ENCODE measurements around the gene PRSS16.
"Not testable (repeated sequence)": the region's sequence is repeated elsewhere in the genome, so short reads cannot be mapped to it uniquely, and the experiment has no call there.

The PRSS16 gene

DNA sequence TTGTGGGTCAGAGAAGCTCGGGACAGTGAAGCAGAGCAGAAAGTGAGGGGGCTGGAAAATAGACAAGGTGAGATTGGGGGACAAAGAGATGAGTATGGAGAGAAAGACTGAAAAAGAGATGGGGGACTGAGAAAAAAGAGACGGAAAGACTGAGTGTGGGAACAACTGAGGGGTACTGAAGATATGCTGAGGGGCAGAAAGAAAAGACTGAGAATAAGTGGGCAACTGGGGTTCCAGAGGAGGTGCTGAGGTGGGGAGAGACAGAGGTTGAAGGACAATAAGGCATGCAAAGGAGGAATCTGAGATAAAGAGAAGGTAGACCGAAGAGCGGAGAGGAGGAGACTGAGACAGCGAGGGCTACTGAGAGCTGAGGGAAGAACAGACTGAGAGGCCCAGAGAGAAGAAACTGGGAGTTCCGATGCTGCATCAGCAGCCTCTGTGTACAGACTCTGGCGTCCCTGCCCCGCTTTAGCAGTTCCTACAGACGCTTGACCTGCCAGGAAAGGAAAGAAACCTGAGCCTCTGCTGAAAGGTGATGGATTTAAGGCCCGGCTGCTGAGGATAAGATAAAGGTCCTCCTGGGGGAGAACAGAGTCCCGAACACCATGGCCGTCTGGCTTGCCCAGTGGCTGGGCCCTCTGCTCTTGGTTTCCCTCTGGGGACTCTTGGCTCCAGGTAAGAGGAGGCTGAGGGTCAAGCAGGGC lies at the start of gene PRSS16:
Gene PRSS16 (plus strand): TSS at position 569 of the 704 bp plus-strand sequence. CDS start 37 bp downstream, at position 606.
- Mint-ChIP-seq H3K27ac (no peak within 1 kb of the TSS), H3K4me1 (ENCODE audit: low read depth) (peaks cover 2% of the 10 kb centered on the region), H3K9me3 (no peaks in the 10 kb centered on the region), H3K36me3 (ENCODE audit: low read depth) (no peaks in the 10 kb centered on the region), H3K4me3 (no peak within 1 kb of the TSS), H3K27me3 (ENCODE audit: low read depth) (peaks cover 40% of the 10 kb centered on the region)

DNA sequence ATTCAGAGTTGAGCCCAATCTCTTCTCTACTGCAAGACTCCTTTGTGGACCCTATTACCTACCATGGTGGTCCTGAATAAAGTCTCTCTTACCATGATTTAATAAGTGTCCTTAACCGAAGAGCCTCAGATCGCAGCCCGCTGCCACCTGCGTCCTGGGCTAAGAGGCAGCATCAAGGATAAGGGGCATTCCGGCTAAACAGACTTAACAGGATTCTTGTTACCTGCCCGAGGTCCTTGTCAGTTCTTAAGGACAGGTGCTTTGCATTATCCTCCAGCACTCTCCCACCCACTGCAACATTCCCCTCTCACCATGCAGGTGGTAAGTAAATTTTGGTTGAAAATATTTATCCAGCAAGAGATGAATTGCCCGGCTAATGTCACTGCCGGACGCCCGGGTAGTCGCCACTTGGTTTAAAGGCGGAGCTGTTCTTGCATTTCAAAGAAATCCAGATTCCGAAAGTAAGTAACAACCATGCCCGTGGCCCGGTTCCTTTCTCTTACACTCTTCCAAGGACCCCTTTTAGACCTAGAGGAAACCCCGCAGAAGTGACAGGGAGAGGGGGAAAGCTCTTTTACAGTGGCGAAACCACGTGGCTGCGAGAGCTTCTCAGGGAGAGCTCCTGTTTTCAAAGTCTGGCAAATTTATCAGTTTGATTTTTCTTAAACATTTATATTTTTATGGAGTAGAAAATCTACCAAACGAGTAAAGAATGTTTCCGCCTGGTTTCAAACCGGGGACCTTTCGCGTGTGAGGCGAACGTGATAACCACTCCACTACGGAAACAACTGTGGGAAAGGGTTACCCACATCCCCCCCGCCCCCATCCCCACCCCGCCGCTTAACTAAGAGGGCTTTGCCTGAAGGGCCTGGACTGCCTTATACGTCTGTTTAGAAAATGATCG lies 41.9 kb upstream of the PRSS16 start:
- Mint-ChIP-seq H3K4me3 (peak overlapping the region; percentile 57), H3K27me3 (ENCODE audit: low read depth) (peaks cover 31% of the 10 kb centered on the region), H3K9me3 (peaks cover 3% of the 10 kb centered on the region), H3K4me1 (ENCODE audit: low read depth) (peaks cover 15% of the 10 kb centered on the region), H3K27ac (no peak overlapping the region), H3K36me3 (ENCODE audit: low read depth) (no peaks in the 10 kb centered on the region)

- H3K27me3 Mint-ChIP-seq (ENCODE audit: low read depth) = peaks cover 31% of the 10 kb centered on the region
- H3K36me3 Mint-ChIP-seq (ENCODE audit: low read depth) = no peaks in the 10 kb centered on the region
- H3K9me3 Mint-ChIP-seq = peaks cover 3% of the 10 kb centered on the region
- no peak overlapping the region for H3K27ac Mint-ChIP-seq
- no peak overlapping the region for H3K4me3 Mint-ChIP-seq
- H3K4me1 Mint-ChIP-seq (ENCODE audit: low read depth) = peaks cover 16% of the 10 kb centered on the region
Observed at GRCh38 chr6:27206806-27207205, 40.7 kb upstream of the PRSS16 start.

GRCh38 chr6:27208042-27208441 lies 39.5 kb upstream of the PRSS16 start:
- Mint-ChIP-seq H3K27me3 (ENCODE audit: low read depth) (peaks cover 27% of the 10 kb centered on the region), H3K36me3 (ENCODE audit: low read depth) (no peaks in the 10 kb centered on the region), H3K9me3 (peaks cover 3% of the 10 kb centered on the region), H3K27ac (no peak overlapping the region), H3K4me1 (ENCODE audit: low read depth) (peaks cover 17% of the 10 kb centered on the region), H3K4me3 (no peak overlapping the region)

DNA sequence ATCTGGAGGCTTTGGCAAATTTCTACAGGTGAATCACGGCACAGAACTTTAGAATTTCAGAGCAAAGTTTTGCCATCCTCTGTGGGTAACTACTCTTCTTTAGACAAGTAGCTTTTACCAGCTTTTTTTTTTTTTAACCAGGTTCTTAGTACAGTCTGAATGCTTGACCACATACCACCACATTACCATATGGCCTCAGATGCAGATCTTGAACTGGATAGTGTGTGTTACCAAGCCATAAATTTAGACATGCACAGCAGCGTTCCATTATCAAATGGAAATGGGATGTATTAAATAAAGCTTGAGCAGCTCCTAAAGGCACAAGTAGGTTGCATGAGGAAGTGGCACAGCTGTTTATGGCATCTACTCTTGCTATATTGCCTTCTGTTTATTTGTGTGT lies 38.3 kb upstream of the PRSS16 start:
- Mint-ChIP-seq H3K4me1 (ENCODE audit: low read depth) (peaks cover 17% of the 10 kb centered on the region), H3K27me3 (ENCODE audit: low read depth) (peaks cover 25% of the 10 kb centered on the region), H3K36me3 (ENCODE audit: low read depth) (no peaks in the 10 kb centered on the region), H3K4me3 (no peak overlapping the region), H3K27ac (no peak overlapping the region), H3K9me3 (peaks cover 3% of the 10 kb centered on the region)

DNA sequence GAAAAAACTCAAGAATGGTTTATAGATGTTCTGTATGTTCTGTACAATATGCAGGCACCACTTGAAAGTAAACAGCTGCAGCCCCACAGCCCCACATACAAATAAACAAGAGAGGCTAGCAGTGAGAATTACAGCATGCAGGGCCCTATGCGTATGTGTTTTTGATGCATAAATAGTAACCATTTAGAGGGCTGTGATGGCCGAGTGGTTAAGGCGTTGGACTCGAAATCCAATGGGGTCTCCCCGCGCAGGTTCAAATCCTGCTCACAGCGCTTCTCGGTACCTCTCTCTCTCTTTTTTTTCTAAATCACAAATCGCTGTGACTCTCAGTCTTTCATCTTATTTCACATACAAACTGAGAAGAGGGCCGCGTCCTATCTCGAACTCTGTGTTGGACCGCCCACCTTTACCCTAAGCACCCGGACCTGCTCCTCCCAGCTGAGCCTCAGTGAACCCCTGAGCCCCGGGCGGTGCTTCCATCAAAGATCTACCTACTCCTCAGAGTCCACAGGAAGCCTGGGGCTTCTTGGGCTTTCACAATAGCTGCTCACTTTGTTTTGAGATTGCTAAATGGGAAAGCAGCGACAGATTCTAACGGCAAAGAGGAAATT lies 37.7 kb upstream of the PRSS16 start:
- peaks cover 3% of the 10 kb centered on the region for H3K9me3 Mint-ChIP-seq
- peaks cover 18% of the 10 kb centered on the region for H3K4me1 Mint-ChIP-seq (ENCODE audit: low read depth)
- peaks cover 26% of the 10 kb centered on the region for H3K27me3 Mint-ChIP-seq (ENCODE audit: low read depth)
- no peaks in the 10 kb centered on the region for H3K36me3 Mint-ChIP-seq (ENCODE audit: low read depth)
- H3K4me3 Mint-ChIP-seq = no peak overlapping the region
- H3K27ac Mint-ChIP-seq = no peak overlapping the region

DNA sequence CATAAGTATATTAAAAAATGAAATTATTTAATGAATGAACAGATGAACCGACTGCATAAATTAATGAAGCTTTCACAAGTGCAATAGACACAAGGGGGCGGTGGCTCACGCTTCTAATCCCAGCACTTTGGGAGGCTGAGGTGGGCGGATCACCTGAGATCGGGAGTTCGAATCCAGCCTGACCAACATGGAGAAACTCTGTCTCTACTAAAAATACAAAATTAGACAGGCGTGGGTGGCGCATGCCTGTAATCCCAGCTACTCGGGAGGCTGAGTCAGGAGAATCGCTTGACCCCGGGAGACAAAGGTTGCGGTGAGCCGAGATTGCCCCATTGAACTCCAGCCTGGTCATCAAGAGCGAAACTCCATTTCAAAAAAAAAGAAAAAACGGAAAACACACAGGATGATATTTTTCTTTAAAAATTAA lies 34.4 kb upstream of the PRSS16 start:
- not testable (repeated sequence) for H3K27ac Mint-ChIP-seq; H3K4me3 Mint-ChIP-seq; H3K9me3 Mint-ChIP-seq; H3K4me1 Mint-ChIP-seq (ENCODE audit: low read depth); H3K36me3 Mint-ChIP-seq (ENCODE audit: low read depth)
- H3K27me3 Mint-ChIP-seq (ENCODE audit: low read depth) = peaks cover 21% of the 10 kb centered on the region

- H3K4me3 Mint-ChIP-seq = peak overlapping the region; percentile 10
- peaks cover 23% of the 10 kb centered on the region for H3K27me3 Mint-ChIP-seq (ENCODE audit: low read depth)
- peaks cover 10% of the 10 kb centered on the region for H3K9me3 Mint-ChIP-seq
- peaks cover 1% of the 10 kb centered on the region for H3K36me3 Mint-ChIP-seq (ENCODE audit: low read depth)
- H3K27ac Mint-ChIP-seq = no peak overlapping the region
- H3K4me1 Mint-ChIP-seq (ENCODE audit: low read depth) = peaks cover 6% of the 10 kb centered on the region
Observed at GRCh38 chr6:27213544-27214125, 33.9 kb upstream of the PRSS16 start.

GRCh38 chr6:27214126-27214601 lies 33.3 kb upstream of the PRSS16 start:
- Mint-ChIP-seq H3K4me3 (peak overlapping the region; percentile 73), H3K9me3 (peaks cover 10% of the 10 kb centered on the region), H3K27me3 (ENCODE audit: low read depth) (peaks cover 27% of the 10 kb centered on the region), H3K36me3 (ENCODE audit: low read depth) (peaks cover 1% of the 10 kb centered on the region), H3K27ac (no peak overlapping the region), H3K4me1 (ENCODE audit: low read depth) (peaks cover 4% of the 10 kb centered on the region)

DNA sequence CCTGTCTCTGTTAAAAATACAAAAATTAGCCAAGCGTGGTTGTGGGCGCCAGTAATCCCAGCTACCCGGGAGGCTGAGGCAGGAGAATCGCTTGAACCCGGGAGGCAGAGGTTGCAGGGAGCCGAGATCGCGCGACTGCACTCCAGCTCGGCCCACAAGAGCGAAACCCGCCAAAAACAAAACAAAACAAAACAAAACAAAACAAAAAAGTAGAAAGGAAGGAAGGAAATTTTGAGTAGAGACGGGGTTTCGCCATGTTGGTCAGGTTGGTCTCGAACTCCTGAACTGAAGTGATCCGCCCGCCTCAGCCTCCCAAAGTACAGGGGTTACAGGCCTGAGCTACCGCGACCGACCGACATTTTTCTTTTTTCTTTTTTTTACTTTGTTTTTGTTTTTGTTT lies 30.6 kb upstream of the PRSS16 start:
- Mint-ChIP-seq H3K4me3 (no peak overlapping the region), H3K27ac (no peak overlapping the region), H3K9me3 (peaks cover 10% of the 10 kb centered on the region), H3K27me3 (ENCODE audit: low read depth) (peaks cover 34% of the 10 kb centered on the region), H3K4me1 (ENCODE audit: low read depth) (peaks cover 2% of the 10 kb centered on the region), H3K36me3 (ENCODE audit: low read depth) (peaks cover 1% of the 10 kb centered on the region)

DNA sequence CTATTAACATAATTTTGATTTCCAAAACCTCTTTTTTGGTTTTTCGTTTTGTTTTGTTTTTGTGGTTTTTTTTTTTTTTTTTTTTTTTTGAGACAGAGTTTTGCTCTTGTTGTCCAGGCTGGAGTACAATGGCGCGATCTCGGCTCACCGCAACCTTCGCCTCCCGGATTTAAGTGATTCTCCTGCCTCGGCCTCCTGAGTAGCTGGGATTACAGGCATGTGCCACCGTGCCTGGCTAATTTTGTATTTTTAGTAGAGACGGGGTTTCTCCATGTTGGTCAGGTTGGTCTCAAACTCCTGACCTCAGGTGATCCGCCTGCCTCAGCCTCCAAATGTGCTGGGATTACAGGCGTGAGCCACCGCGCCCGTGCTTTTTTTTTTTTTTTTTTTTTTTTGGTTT lies 24.5 kb upstream of the PRSS16 start:
- H3K9me3 Mint-ChIP-seq, H3K4me3 Mint-ChIP-seq: not testable (repeated sequence)
- H3K27me3 Mint-ChIP-seq (ENCODE audit: low read depth) = peaks cover 38% of the 10 kb centered on the region

DNA sequence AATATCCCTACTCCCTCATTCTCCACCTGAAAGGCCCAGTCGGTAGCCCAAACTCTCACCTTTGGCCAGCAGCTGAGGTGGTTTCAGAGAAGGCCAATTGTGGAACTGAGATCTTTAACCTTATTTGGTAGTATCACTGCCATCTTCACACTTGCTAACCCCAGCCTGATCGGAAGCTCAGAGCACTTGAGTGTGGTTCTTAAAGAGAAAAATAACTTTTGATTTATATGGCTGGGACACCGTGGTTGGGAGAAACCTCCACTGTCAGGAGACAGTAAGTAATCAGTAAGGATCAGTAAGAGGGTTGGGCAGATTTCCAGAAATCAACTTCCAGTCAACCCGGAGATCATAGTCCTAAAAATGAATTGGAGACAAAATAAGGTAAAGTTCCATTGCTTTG lies 22.8 kb upstream of the PRSS16 start:
- Mint-ChIP-seq H3K9me3 (no peaks in the 10 kb centered on the region), H3K4me3 (no peak overlapping the region), H3K27me3 (ENCODE audit: low read depth) (peaks cover 41% of the 10 kb centered on the region), H3K4me1 (ENCODE audit: low read depth) (peaks cover 2% of the 10 kb centered on the region), H3K27ac (no peak overlapping the region), H3K36me3 (ENCODE audit: low read depth) (no peaks in the 10 kb centered on the region)

More for the DNA sequence above, 24.5 kb upstream of the PRSS16 start:
- not testable (repeated sequence) for H3K36me3 Mint-ChIP-seq (ENCODE audit: low read depth); H3K27ac Mint-ChIP-seq; H3K4me1 Mint-ChIP-seq (ENCODE audit: low read depth)

GRCh38 chr6:27228963-27229477 lies 18.5 kb upstream of the PRSS16 start:
- peaks cover 60% of the 10 kb centered on the region for H3K27me3 Mint-ChIP-seq (ENCODE audit: low read depth)
- H3K4me3 Mint-ChIP-seq = no peak overlapping the region
- H3K27ac Mint-ChIP-seq = no peak overlapping the region
- peaks cover 4% of the 10 kb centered on the region for H3K9me3 Mint-ChIP-seq
- H3K36me3 Mint-ChIP-seq (ENCODE audit: low read depth) = no peaks in the 10 kb centered on the region
- H3K4me1 Mint-ChIP-seq (ENCODE audit: low read depth) = peaks cover 2% of the 10 kb centered on the region

GRCh38 chr6:27230758-27231111 lies 16.8 kb upstream of the PRSS16 start:
- Mint-ChIP-seq H3K9me3 (peaks cover 4% of the 10 kb centered on the region), H3K27me3 (ENCODE audit: low read depth) (peaks cover 62% of the 10 kb centered on the region), H3K4me3 (no peak overlapping the region), H3K27ac (no peak overlapping the region), H3K36me3 (ENCODE audit: low read depth) (peaks cover 1% of the 10 kb centered on the region), H3K4me1 (ENCODE audit: low read depth) (peaks cover 8% of the 10 kb centered on the region)
